Stomach (tissue), 4 donors: ENCODE results near the gene PTOV1.

Experiments used
- CTCF ChIP-seq, 7 experiments: fragments of 450-650 bp in 4 of 7; fragments of 200-600 bp in 3 of 7; sonication (generic) in 3 of 7; IDR thresholded peaks; one replicate each; pipeline ENCODE4 v1.5.1; 2016 to 2019; ENCODE audit warnings: antibody characterized with exemption in 7 of 7, control low read depth in 2 of 7, mild to moderate bottlenecking in 1 of 7
- EP300 ChIP-seq: sonication (generic); formaldehyde crosslinking; IDR thresholded peaks from one replicate; pipeline ENCODE4 v1.6.1; 2017; ENCODE audit warnings: antibody characterized with exemption

GRCh38 chr19:49812997-49813861 is 37.7 kb upstream of the PTOV1 start, which contains the start of gene FUZ:
- TF ChIP-seq EP300: no peak
- TF ChIP-seq CTCF (IDR thresholded peaks at IDR 0.05): peak in 2 of 7 experiments; percentile 19 to 29
